A549 treated with CpdA at 1 μM for 4 hours (cell line): Measurements from ENCODE around the gene HACD2. TPM values are rescaled to one million over a fixed set of nuclear protein-coding genes. Genes with fewer than 3 reads are reported as not detected.

ENCODE experiments used
- total RNA-seq: library from RNA; stranded (reverse); fragments of 200-300 nt; extraction: Qiagen RNA extraction; gene quantifications from 5 replicates; pipeline ENCODE4 v1.2.3, GENCODE V29; 2022; ENCODE audit warnings: low read depth

HACD2 gene, protein sequence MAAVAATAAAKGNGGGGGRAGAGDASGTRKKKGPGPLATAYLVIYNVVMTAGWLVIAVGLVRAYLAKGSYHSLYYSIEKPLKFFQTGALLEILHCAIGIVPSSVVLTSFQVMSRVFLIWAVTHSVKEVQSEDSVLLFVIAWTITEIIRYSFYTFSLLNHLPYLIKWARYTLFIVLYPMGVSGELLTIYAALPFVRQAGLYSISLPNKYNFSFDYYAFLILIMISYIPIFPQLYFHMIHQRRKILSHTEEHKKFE
- 36.8 to 40.4 TPM (median 39.3 TPM) in 5 replicates for total RNA-seq

DNA sequence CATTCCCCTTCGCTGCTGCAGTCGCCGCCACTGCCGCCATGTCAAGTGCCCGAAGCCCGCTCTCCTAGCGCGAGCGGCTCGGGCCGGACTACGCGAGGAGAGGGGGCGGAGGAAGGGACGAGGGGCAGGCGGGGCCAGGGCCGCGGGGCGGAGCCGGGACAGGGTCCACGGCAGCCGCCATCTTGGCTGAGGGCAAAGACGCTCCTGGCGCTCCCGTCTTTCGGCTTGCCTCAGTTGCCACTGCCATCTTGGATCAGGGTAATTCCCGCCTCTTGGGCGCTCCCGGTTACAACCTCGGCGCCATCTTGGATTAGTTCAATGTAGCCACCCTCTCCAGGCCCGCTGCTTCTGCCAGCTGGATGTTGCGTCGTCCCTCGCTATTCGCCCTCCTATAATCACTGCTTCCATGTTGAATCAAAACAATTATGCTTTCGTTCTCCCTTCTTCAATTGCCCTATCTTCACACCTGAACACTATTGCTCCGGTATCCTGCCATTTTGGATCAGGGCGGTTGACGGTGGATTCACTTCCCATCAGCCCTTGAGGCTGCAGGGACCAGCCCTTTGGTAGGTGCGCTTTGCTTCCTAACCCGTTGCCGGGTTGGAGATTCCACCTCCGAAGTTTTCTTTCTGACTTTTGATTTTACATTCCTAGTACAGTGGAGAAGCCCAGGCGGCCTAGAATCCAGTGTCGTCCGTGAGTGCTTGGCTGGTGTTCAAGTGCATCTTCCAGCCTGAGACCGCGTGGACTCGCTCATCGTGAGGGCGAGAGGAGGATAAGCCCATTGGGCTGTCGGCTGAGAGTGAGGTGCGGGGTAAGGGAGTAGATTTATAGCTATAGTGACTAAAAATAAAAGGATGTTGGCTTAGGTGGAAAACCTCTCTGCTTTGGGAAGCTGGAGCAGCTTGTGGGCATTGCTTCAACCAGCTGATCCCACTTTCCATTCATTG is at the start of gene HACD2:
TSS of gene HACD2 (minus strand) at position 66 of the 950 bp plus-strand sequence. CDS start at position 40, 26 bp downstream.

GRCh38 chr3:123448536-123449101 is 136.2 kb downstream of the HACD2 start, which contains the start of gene ADCY5:
Gene ADCY5, minus strand, starts transcription at chr3:123449090. Its CDS starts 545 bp downstream, at chr3:123448545.

Other genes with a start within 250 kb of the HACD2 start
- gene ADCY5, start 136.0 kb downstream of the HACD2 start, total RNA-seq, result 0.23 to 0.47 TPM (median 0.38 TPM) in 5 replicates